GM12874 (cell line): ENCODE measurements around the gene PEAK3.

Experiments
- CTCF ChIP-seq: IDR thresholded peaks from 2 replicates; pipeline ENCODE4 v1.5.1; 2011; ENCODE audit warnings: low read depth, mild to moderate bottlenecking, control low read depth, low read length, moderate library complexity; ENCODE audit not compliant: insufficient read depth

The PEAK3 gene

GRCh38 chr19:2287585-2288337 lies 5.8 kb upstream of the PEAK3 start:
- TF ChIP-seq CTCF, result no peak

- no peak for TF ChIP-seq CTCF
Observed at GRCh38 chr19:2286402-2287140, 4.6 kb upstream of the PEAK3 start.

GRCh38 chr19:2283835-2284507 lies 2.0 kb upstream of the PEAK3 start:
- TF ChIP-seq CTCF, result no peak

GRCh38 chr19:2282862-2283237 lies 875 bp upstream of the PEAK3 start:
- no peak for TF ChIP-seq CTCF

- TF ChIP-seq CTCF, result no peak
Observed at GRCh38 chr19:2280633-2281264, 1.2 kb downstream of the PEAK3 start.

- TF ChIP-seq CTCF, result no peak
Observed at GRCh38 chr19:2278459-2279158, 3.4 kb downstream of the PEAK3 start.
